Adipose tissue (tissue), 3 donors: Measurements from ENCODE around the gene C1orf21. TPM values are rescaled to one million over a fixed set of nuclear protein-coding genes. Genes with fewer than 3 reads are reported as not detected.

ENCODE experiments used
- H3K27ac ChIP-seq: one replicate; pipeline ENCODE4 v1.5.1; 2013; ENCODE audit warnings: low read depth, low read length
- WGBS, 3 donors: extraction: QIAGEN DNeasy Blood & Tissue Kit; methylation state at CpG; one replicate each; pipeline ENCODE4 v1.1.7; 2013; 5-methylcytosine and 5-hydroxymethylcytosine counted together
- polyA plus RNA-seq, 3 donors: library from polyadenylated mRNA; stranded (reverse); fragments of 200-250 nt; gene quantifications; one replicate each; pipeline ENCODE4 v1.2.3, GENCODE V29; 2013
- donor health status: healthy with polysubstance abuse.
- donor health status: Bipolar disorder and iron deficiency.
- donor health status: healthy.

The C1orf21 gene
- polyA plus RNA-seq, 3 donors: 5.5 to 86.3 (median 24.1) TPM

DNA sequence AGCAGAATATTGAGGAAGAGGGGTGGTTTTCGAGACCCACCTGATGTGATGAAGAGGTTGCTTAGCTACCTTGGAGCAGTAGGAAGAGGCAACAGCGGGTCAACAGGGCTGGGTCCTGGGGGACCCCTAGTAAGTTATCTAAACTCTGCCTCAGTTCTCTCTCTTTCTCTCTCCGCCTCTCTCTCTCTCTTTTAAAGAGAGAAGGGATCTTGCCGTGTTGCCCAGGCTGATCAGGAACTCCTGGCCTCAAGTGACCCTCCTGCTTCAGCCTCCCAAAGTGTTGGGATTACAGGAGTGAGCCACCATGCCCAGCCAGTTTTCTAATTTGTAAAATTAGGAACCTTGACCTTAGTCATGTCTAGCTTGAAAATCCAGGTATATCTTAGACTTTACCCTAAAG is 77.9 kb downstream of the C1orf21 start:
- H3K27ac ChIP-seq: no peak overlapping the region
- WGBS, 3 donors: 83 to 95% (median 92%) methylated on average over 4 of the region's 4 CpGs

DNA sequence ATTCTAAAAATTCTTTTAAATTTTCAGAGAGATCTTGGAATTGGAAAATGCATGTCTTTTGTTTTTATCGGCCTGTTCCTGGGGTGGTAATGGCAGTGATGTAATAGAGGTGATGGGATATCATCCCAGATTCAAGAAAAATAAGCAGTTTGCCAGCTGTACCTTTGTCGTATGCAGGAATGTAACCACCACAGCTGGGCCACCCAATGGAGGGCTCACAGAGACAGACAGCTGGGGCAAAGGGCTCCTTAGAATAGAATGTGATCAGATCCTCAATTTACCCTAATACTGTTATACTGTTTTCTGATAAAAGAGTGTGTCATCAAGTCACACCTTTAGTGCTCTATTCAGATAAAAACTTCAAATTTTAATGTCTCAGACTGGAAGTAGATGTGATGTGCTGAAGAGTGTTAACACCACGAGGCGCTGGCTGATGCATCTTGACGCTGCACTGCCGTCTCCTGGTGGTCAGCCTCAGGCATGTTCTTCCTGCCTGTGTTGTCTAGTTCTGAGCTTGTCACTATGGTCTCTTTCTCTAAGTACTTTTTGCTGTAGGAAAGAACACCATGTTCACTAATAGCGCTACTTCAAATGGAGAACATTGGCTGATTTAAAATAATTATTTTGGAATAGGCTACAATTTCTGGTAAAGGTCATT is 78.8 kb downstream of the C1orf21 start:
- no peak overlapping the region for H3K27ac ChIP-seq
- WGBS, 3 donors: 89 to 94% (median 91%) methylated on average over 7 of the region's 7 CpGs

DNA sequence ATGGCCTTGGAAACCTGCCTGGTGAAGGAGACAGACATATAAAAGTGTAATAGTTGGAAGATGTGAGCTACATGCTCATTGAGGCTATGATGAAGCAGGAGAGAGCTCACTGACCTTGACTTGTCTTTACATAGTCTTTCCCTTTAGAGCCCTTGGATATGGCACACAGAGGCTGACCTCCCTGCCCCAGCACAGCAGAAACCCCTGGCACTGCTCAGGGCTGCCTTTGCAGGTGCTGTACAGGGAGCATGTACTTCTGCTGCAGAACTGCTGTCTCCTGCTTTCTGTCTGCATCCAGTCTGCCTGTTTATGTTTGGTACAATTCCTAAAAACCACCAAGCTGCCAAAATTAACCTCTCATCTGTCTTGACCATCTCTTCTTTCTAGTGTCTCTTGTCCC is 80.5 kb downstream of the C1orf21 start:
- no peak overlapping the region for H3K27ac ChIP-seq

DNA sequence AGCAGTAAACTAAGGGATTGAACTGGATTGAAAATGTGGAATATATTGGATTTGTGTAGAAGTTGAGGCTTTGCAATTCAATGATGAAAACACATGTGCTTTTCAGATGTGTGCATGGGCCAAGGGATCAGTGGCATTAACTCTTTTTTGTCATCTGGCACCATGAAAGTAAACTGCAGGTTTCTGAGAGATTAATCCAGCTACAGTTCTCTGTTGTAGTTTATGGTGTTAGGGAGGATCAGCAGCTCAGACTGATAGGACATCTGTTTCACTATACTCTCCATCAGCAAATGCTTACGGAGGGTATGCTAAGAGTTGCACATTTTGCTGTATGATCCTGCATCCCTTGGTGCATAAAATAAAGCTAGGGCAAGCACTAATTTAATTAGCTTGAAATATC is 82.6 kb downstream of the C1orf21 start:
- WGBS, 3 donors: 89 to 97% (median 94%) methylated on average over 1 of the region's 1 CpG

DNA sequence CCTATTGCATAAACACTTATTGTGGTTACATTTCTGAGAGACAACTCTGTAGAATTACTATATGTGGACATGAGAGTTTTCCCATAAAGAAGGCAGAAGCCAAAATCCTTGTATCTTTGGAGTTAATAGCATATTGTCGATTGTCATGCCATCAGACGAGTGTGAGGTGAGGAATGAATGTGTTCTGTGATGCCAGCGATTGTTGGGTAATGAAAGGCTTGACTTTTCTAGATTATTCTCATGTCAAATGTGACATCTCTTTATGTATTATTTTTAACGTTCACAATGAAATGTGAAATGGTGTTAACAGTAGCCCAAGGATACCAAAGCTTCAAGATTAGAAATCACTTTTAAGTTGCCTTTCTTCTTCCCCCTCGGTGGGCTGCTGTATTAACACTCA is 84.9 kb downstream of the C1orf21 start:
- 77 to 84% (median 82%) methylated on average over 5 of the region's 5 CpGs for WGBS, 3 donors
- H3K27ac ChIP-seq: no peak overlapping the region

More for the DNA sequence above, 82.6 kb downstream of the C1orf21 start:
- no peak overlapping the region for H3K27ac ChIP-seq

DNA sequence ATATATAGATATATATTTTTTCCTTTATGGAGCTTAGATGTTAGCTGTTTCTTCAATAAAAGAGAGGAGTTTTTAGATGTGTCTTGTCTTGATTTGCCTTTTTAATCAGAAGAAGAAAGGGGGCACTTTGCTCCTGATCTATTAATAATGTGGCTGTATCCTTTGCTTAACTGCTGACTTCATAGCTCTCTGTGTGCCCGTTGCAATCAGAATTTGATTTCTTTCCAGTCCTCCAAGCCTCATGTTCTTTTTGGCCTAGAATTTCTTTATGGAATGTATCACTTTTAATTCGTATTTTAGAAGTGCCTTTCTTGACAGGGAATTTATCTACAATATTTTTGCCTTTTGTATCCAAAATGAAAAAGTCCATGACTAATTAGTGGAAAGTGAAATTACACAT is 85.3 kb downstream of the C1orf21 start:
- H3K27ac ChIP-seq: no peak overlapping the region

DNA sequence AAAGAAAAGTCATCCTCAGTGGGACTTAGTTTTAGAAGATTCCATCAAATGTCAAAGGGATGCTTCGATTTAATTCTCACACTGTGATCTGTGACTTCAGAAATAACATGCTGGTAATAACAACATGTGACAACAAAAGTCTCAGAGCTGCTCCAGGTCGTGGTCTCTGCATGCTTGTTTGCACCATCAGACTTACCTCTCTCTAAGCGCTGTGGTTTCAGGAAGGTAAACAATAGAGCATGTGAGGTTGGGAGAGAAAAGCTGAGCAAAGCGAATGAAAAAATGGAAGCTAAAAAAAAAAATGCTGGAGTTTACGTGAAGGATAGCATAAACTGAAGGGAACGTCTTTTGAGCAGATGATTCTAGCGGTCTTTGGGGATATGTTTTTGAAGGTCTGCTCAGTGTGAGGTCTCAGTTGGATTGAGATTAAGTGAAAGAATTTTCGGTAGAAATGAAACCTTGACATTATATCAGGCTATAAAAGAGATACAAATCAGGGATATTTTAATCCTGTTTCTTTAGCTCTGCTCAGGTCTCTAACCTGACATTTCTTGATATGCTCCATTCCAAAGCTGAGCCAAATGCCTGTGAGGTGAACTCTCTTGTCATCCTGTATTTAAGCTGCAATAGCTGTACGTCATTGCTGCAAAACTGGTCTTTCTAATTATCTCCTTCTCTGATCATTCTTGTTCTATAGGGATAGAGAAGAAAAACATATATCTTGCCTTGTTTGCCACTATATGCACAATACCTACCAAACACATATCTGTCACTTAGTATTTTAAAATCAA is 86.5 kb downstream of the C1orf21 start:
- no peak overlapping the region for H3K27ac ChIP-seq
- 87 to 91% (median 88%) methylated on average over 9 of the region's 9 CpGs for WGBS, 3 donors

More for the DNA sequence above, 85.3 kb downstream of the C1orf21 start:
- 43 to 60% (median 55%) methylated on average over 2 of the region's 2 CpGs for WGBS, 3 donors

DNA sequence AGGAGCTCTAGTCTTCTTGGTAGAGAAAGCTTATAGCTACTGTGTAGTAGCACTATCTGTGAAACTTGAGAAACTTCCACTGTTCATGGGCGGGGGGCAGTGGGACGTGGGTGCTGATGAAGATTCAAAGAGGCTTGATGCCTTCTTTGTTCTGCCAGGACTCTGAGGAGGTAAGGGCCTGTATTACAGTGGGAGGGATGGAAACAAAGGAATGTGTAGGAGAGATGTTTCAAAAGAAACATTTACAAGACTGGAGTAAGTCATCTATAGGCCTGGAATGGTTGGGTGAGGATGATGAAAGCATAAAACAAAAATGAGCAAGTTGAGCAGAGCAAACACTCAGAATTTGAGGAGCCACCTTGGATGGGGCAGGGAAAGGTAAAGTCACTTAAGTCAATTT is 89.4 kb downstream of the C1orf21 start:
- WGBS, 3 donors: 90 to 96% (median 90%) methylated on average over 2 of the region's 2 CpGs

DNA sequence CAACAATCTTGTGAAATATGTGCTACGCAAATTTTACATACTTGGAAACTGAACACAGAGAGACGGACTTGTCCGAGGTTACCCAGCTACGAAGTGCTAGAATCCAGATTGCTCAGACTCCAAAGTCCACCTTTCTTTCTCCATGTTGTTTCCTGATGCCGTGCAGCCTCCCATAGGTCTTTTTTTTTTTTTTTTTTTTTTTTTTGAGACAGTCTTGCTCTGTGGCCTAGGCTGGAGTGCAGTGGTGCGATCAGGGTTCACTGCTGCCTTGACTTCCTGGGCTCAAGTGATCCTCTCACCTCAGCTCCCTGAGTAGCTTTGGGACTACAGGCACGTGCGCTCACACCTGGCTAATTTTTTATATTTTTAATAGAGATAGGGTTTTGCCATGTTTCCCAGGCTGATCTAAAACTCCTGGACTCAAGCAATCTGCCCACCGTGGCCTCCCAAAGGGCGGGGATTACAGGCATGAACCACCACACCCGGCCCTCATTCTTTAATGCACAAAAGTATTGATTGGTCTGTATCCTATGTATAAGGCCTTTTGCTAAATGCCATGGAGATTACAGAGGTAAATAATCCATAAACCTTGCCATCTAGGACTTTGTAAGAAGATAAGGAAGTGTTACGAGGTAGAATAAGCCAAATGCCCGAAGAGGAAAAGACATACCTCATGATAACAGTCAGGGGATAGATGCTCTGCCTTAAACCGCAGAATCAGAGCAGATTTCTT is 92.8 kb downstream of the C1orf21 start:
- H3K27ac ChIP-seq: no peak overlapping the region
- WGBS, 3 donors: 73 to 96% (median 94%) methylated on average over 14 of the region's 14 CpGs

More for the DNA sequence above, 89.4 kb downstream of the C1orf21 start:
- no peak overlapping the region for H3K27ac ChIP-seq

DNA sequence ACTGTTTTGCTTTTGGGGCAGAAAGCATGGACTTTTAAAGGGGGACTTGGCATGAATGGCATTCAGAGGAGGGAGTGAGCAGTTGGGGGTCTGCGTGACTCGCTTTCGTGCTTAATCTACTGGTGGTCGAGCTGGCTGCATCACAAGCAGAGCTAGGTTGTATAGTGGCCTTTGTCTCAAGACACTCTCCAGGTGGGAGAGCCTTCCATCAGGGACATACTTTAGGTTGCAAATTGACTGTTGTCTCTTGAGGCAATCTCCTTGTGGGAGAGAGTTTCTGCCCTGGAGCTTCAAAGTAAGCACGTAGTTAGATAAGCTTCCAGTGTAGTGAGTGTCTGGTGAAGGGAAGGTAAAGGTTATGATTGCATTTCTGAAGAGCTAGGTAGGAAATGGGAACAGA is 93.9 kb downstream of the C1orf21 start:
- no peak overlapping the region for H3K27ac ChIP-seq
- 92 to 98% (median 97%) methylated on average over 5 of the region's 5 CpGs for WGBS, 3 donors

DNA sequence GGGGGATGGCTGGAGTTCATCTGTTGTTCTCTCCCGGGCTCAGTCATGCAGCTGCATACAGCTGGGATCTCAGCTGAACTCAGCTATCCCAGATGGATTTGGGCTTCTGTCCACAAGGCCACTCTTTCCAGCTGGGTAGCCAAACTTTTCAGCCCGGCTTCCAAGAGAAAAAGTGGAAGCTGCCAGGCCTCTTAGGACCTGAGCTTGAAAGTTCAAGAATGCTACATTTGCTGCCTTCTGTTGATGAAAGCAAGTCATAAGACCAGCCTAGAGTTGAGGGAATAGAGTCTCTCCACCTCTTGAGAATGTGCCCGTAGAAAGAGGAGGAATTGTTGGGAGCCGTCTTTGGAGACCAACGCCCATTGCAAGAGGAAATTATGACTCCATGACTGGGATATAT is 95.3 kb downstream of the C1orf21 start:
- H3K27ac ChIP-seq: no peak overlapping the region
- 56 to 84% (median 61%) methylated on average over 5 of the region's 5 CpGs for WGBS, 3 donors

DNA sequence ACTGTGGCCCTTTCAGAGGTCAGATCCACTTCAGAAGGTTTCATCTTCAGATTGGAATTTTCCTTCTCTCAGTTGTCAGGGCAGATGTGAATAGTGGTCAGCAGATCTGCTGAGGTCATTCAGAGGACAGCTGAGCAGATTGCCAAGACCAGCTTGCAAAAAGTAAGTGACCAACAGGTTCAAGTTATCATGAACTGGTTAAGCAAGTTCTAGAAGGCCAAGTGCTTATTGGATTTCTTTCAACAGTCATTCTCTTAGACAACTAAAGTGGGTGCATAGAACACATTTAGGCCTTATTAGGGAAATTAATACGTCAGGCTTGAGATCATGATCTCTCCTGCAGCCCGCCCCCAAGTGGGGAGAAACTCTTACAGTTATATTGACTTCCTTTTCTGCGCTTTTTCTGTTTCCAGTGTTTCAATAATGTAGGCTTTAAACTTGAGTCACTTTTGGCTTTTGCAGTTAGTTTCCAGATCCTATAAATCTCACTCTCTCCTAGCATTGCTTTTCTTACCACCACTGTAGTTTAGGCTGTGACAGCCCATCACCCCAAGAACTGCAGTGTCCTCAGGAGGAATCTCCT is 96.4 kb downstream of the C1orf21 start:
- 30 to 35% (median 34%) methylated on average over 3 of the region's 3 CpGs for WGBS, 3 donors
- peak overlapping the region; percentile 14 for H3K27ac ChIP-seq

DNA sequence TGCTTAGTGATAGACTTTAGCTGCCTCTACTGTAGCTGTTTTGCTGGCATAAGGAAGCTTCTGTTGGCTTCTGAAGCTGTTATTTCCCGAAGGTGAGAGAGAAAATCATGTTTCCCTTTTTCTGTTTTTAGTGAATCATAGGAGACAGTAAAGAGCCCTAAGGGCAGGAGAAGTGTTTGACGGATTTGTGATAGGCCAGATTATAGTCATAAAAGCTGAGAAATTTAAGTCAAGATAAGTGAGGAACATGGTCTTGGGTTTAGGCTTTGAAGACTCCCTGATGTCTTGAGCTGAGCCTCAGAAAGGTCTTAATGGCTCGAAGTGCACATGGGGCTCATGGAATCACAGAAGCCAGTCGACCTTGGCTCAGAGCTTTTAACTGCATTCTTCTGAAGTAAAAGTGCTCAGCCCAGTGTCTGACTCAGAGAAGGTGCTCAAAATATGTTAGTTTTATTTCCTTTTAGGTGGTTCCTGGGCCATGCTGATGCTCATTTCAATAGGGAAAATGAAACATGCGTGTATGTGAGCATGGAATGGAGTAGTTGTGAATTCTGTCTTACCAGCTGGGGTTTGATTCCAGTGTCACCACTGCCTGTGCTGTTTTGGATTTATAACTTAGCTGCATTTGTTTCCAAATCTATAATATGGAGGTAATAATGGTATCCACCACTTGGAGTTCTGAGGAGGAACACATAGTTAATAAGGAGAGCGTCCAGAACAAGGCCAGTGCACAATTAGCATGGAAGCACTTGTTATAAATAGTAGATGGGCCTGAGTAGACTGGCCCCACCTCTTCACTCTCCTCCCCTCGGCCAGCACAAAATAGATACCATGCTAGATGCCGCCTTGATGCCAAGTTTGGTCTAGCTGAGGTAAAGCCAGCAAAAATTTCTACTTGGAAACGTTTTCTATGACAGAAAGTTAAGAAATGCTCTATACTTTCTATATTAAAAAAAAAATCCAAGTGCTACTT is 99.2 kb downstream of the C1orf21 start:
- no peak overlapping the region for H3K27ac ChIP-seq
- WGBS, 3 donors: 62 to 69% (median 65%) methylated on average over 9 of the region's 9 CpGs

DNA sequence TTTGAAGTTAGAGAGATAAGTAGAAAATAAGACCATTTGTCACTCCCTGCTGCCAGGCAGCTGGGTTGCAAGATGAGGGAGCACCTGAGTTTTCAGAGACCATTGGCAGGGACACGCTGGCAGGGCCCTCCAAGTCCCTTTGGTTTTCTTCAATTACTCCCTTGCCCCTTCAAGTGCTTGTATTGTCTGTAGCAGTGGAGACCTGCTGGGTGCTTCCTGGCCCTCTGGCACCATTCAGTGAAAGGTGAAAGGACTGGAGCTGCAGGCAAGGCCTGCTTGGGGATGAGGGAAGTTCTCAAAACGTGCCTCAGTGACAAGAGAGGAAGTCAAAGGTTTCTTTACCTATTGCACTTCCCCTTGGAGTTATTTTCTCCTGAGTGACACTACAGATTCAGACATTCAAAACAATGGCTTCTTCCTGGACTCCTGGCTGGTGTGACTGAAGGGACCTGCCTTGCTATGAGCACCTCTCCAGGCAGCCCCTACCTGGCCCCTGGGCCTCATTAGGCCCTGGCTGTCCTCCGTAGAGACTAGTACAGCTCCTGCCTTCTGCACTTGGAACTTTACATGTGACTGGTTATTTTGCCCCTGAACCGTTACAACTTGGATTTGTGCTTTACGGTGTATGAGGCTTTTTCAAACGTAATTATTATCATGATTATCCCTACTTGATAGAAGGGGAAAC is 100.1 kb downstream of the C1orf21 start:
- WGBS, 3 donors: 67 to 77% (median 73%) methylated on average over 6 of the region's 6 CpGs

DNA sequence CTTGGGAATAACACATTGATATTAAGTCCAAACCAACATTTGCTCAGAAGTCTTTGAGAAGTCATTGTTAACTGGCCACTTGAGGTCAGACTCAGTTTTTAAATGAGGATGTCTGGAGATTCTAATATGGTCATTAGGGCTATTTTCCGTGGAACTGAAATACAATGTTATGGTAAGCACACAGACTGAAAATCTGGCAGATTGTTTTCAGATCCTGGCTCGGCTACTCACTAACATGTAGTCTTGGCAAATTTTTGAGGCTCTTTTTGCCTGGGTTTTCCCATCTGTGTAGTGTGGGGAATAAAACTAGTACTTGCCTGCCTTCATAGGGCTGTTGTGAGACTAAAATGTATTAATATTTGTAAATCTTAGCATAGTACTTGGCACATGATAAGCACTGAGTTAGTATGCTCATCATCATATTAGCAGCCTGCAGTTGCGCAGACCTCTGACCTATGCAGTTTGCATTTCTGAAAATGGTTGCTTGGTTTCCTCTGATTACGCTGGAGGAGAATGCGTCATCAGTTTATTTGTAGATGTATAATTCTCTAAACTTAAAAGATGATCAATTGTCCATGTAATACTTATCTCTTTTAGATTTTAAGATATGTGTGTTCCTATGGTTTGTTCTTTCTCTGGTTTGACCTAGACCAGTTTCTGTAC is 100.8 kb downstream of the C1orf21 start:
- no peak overlapping the region for H3K27ac ChIP-seq
- WGBS, 3 donors: 80 to 90% (median 87%) methylated on average over 5 of the region's 5 CpGs

More for the DNA sequence above, 100.1 kb downstream of the C1orf21 start:
- no peak overlapping the region for H3K27ac ChIP-seq

DNA sequence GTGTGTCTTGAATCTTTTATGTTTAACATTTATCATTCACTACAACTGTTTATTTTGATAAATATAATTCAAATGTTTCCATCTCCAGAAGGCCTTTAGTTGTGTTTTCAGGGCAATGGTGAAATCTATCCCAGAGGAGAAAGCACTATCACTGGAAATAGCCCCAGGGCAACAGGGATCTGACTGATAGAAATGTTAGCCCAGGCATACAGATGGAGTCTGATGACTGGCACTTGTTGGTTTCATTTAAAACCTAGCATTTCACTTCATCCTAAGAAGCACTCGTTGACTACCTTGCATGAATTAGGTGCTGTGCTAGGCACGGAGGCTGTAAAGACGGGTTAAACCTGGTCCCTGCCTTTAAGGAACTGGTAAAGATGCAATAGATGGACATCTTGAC is 103.1 kb downstream of the C1orf21 start:
- H3K27ac ChIP-seq: no peak overlapping the region
- WGBS, 3 donors: 96 to 97% (median 96%) methylated on average over 3 of the region's 3 CpGs

DNA sequence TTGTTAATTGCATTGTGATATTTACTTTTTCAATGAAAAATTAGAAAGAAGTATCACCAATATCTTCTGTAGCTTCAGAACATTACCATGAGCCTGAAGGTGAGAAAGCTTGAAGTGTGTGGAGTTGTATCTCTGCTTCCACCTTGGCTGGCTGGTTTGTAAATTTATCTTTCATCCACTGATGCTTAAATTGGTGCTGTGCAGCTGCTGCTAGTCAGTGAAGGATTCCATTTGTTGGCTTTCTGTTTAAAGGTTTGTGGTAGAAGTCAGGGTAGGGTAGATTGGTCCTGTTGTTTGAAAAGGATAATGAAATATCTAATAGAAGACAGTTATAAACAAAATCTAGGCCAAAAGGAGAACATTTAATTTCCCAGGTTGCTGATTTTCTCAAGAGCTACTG is 105.7 kb downstream of the C1orf21 start:
- H3K27ac ChIP-seq: no peak overlapping the region
